Hematopoietic multipotent progenitor cell treated with erythropoietin and hydrocortisone succinate and interleukin-3 and kit ligand, for 17 days (in vitro differentiated cells): ENCODE results near the gene MVD.

Experiments
- DNase-seq: peaks from one replicate; pipeline ENCODE4 v3.0.0-alpha.2; 2015; ENCODE audit warnings: low spot score

The MVD gene

GRCh38 chr16:88655733-88656281 lies 7.1 kb downstream of the MVD start:
- DNase-seq: no peak

- DNase-seq: no peak
Observed at GRCh38 chr16:88655053-88655732, 7.7 kb downstream of the MVD start.

- no peak for DNase-seq
Observed at GRCh38 chr16:88654363-88655052, 8.4 kb downstream of the MVD start.

GRCh38 chr16:88653596-88654362 lies 9.1 kb downstream of the MVD start:
- DNase-seq: no peak

- DNase-seq: no peak
Observed at GRCh38 chr16:88653101-88653500, 9.8 kb downstream of the MVD start.

GRCh38 chr16:88652762-88653063 lies 10.2 kb downstream of the MVD start:
- DNase-seq: no peak

GRCh38 chr16:88651989-88652761 lies 10.7 kb downstream of the MVD start:
- no peak for DNase-seq

GRCh38 chr16:88651276-88651988 lies 11.5 kb downstream of the MVD start:
- no peak for DNase-seq

GRCh38 chr16:88650749-88651275 lies 12.1 kb downstream of the MVD start, which contains the start of gene CYBA:
Gene CYBA (minus strand): TSS chr16:88651053. CDS start chr16:88651013, 40 bp downstream.
- no peak for DNase-seq

- DNase-seq: no peak
Observed at GRCh38 chr16:88649924-88650748, 12.8 kb downstream of the MVD start.

GRCh38 chr16:88649195-88649923 lies 13.5 kb downstream of the MVD start:
- DNase-seq: no peak

- no peak for DNase-seq
Observed at GRCh38 chr16:88647178-88648070, 15.5 kb downstream of the MVD start.

GRCh38 chr16:88646345-88647034 lies 16.4 kb downstream of the MVD start:
- DNase-seq: no peak

GRCh38 chr16:88645941-88646340 lies 16.9 kb downstream of the MVD start:
- DNase-seq: no peak

- no peak for DNase-seq
Observed at GRCh38 chr16:88645455-88645854, 17.4 kb downstream of the MVD start.

- no peak for DNase-seq
Observed at GRCh38 chr16:88643644-88643932, 19.3 kb downstream of the MVD start.

- DNase-seq: no peak
Observed at GRCh38 chr16:88642881-88643643, 19.8 kb downstream of the MVD start.
